Large intestine (tissue), 3 donors: ENCODE measurements around the gene RTN4IP1. TPM values are rescaled to one million over a fixed set of nuclear protein-coding genes. Genes with fewer than 3 reads are reported as not detected.
"Not testable (repeated sequence)": the region's sequence is repeated elsewhere in the genome, so short reads cannot be mapped to it uniquely, and the experiment has no call there.

Experiments
- DNase-seq, 2 donors: peaks; one replicate each; pipeline versions ENCODE4 v3.0.0 to v3.0.0-alpha.2; 2013
- H3K27ac ChIP-seq: one replicate; pipeline ENCODE4 v1.5.1; 2013; ENCODE audit warnings: low read length
- H3K27me3 ChIP-seq: 2 replicates; pipeline ENCODE4 v1.6.1; 2013; ENCODE audit warnings: low read length; ENCODE audit not compliant: control insufficient read depth, insufficient read depth
- H3K36me3 ChIP-seq: 2 replicates; pipeline ENCODE4 v1.6.1; 2013; ENCODE audit warnings: low read length; ENCODE audit not compliant: control insufficient read depth, insufficient read depth
- H3K4me1 ChIP-seq: one replicate; pipeline ENCODE4 v1.6.1; 2013; ENCODE audit warnings: low read length; ENCODE audit not compliant: control insufficient read depth, insufficient read depth
- H3K4me3 ChIP-seq: one replicate; pipeline ENCODE4 v1.5.1; 2013; ENCODE audit warnings: low read length
- H3K9me3 ChIP-seq: one replicate; pipeline ENCODE4 v1.6.1; 2013; ENCODE audit warnings: mild to moderate bottlenecking, low read depth, low read length, moderate library complexity; ENCODE audit not compliant: control insufficient read depth
- WGBS: methylation state at CpG from one replicate; pipeline ENCODE4 v1.1.5; 2013; ENCODE audit warnings: low lambda C conversion rate; ENCODE audit not compliant: insufficient coverage; 5-methylcytosine and 5-hydroxymethylcytosine counted together
- polyA plus RNA-seq: library from polyadenylated mRNA; unstranded; fragments of 120-200 nt; gene quantifications from one replicate; pipeline ENCODE4 v1.2.1, GENCODE V29; 2013

RTN4IP1 gene
- polyA plus RNA-seq, 1 donor, result 6.8 TPM

GRCh38 chr6:106563614-106564013 is 65.7 kb downstream of the RTN4IP1 start:
- DNase-seq, result no peak
- no peak overlapping the region for H3K4me3 ChIP-seq
- H3K27ac ChIP-seq, result no peak overlapping the region
- H3K27me3 ChIP-seq, result no peaks in the 10 kb centered on the region
- H3K4me1 ChIP-seq, result no peaks in the 10 kb centered on the region
- peaks cover 27% of the 10 kb centered on the region for H3K36me3 ChIP-seq
- no peaks in the 10 kb centered on the region for H3K9me3 ChIP-seq
- WGBS, result no CpG with 5 or more reads among the region's 2 CpGs

DNA sequence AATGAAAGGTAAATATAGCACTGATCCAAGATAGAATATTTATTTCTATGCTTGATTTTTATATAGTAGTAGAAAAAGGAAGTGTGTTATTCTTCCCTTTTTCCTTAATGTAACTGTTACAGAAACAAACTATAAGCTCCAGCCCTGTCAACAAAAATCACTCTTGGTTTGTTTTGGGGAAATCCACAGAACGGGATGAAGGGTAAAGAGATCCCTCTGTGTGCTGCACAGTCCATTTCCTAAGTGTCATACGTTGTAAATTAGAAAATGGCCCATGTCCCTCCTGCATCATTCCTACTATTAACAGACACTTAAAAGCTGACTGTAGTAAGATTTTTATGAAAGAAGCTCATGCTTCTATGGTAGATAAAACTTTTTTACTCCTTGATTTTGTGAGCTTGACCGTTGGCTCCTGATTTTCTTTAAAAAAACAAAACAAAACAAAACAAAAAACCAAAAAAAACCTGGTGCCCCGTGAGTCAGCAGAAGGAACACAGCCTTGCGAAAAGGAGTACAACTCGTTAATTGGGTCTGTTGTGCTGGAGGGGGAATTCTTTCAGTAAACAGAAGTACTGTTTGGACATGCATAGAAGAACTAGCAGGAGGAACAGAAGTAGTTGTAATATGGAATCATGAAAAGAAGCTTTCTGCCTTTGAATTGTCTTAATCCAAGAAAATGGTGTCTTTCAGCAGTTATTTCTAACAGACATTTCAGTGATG is 67.5 kb downstream of the RTN4IP1 start:
- peaks cover 20% of the 10 kb centered on the region for H3K36me3 ChIP-seq
- no peak overlapping the region for H3K27ac ChIP-seq
- H3K9me3 ChIP-seq, result no peaks in the 10 kb centered on the region
- no peaks in the 10 kb centered on the region for H3K27me3 ChIP-seq
- no peak for DNase-seq
- 92% methylated on average over 2 of the region's 6 CpGs for WGBS
- no peaks in the 10 kb centered on the region for H3K4me1 ChIP-seq
- no peak overlapping the region for H3K4me3 ChIP-seq

GRCh38 chr6:106560996-106561685 is 68.2 kb downstream of the RTN4IP1 start:
- Histone ChIP-seq H3K9me3 (no peaks in the 10 kb centered on the region), H3K27me3 (no peaks in the 10 kb centered on the region), H3K4me1 (no peaks in the 10 kb centered on the region), H3K4me3 (no peak overlapping the region), H3K36me3 (peaks cover 19% of the 10 kb centered on the region), H3K27ac (no peak overlapping the region)
- 78% methylated on average over 1 of the region's 7 CpGs for WGBS
- no peak for DNase-seq

- H3K9me3 ChIP-seq, DNase-seq, H3K27ac ChIP-seq, H3K27me3 ChIP-seq, H3K4me3 ChIP-seq, H3K4me1 ChIP-seq: not testable (repeated sequence)
- peaks cover 16% of the 10 kb centered on the region for H3K36me3 ChIP-seq
- WGBS, result no CpG with 5 or more reads among the region's 5 CpGs
Measured at GRCh38 chr6:106559659-106560058, 69.6 kb downstream of the RTN4IP1 start.

DNA sequence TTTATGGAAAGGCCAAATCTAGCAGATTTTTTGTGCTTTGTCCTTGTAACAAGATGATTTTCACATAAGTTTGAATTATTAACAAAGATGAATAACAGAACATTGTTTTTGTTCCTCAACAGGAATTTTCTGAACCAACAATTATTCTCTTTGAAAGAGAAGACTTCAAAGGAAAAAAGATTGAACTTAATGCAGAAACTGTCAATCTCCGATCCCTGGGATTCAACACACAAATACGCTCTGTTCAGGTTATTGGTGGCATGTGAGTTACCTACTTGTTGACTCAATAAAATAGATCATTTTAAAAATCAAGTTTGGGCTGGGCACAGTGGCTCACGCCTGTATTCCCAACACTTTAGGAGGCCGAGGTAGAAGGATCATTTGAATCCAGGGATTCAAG is 70.9 kb downstream of the RTN4IP1 start:
- Histone ChIP-seq H3K36me3 (peaks cover 28% of the 10 kb centered on the region), H3K27me3 (no peaks in the 10 kb centered on the region), H3K4me3 (no peak overlapping the region), H3K27ac (no peak overlapping the region), H3K4me1 (no peaks in the 10 kb centered on the region), H3K9me3 (no peaks in the 10 kb centered on the region)
- no CpG with 5 or more reads among the region's 4 CpGs for WGBS
- DNase-seq, result no peak

- no peak for DNase-seq
- no peaks in the 10 kb centered on the region for H3K4me1 ChIP-seq
- H3K36me3 ChIP-seq, result peaks cover 29% of the 10 kb centered on the region
- WGBS, result 80% methylated on average over 2 of the region's 2 CpGs
- H3K9me3 ChIP-seq, result no peaks in the 10 kb centered on the region
- no peaks in the 10 kb centered on the region for H3K27me3 ChIP-seq
- H3K4me3 ChIP-seq, result no peak overlapping the region
- H3K27ac ChIP-seq, result no peak overlapping the region
Measured at GRCh38 chr6:106557837-106558236, 71.5 kb downstream of the RTN4IP1 start.

DNA sequence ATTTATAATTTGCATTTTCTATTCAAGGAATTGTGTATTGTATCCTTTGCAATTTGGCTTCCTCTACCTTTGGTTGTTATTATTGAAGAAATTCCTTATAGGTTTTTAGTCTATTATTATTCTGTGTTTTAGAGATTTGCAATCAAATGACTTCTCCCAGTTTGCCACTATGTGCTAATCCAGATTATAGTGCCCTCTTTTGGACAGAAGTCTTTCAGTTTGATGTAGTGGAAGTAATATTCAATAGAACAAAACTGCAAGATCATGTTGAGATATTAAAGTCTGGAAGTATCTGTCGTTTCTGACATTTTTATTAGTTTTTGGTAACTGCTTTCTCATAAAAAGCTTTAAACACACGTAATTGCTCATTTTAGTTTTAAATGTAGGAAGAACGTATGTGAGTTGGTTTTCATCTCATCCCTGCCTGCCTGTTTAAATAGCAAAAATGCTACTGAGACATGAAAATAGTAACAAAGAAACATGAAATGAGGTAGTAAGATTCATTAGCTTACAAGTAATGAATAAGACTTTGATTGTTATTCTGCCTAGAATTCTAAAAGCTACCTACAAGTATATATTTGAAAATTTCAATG is 72.8 kb downstream of the RTN4IP1 start:
- Histone ChIP-seq H3K4me3 (no peak overlapping the region), H3K36me3 (peaks cover 29% of the 10 kb centered on the region), H3K4me1 (no peaks in the 10 kb centered on the region), H3K27ac (no peak overlapping the region), H3K9me3 (no peaks in the 10 kb centered on the region), H3K27me3 (no peaks in the 10 kb centered on the region)
- no peak for DNase-seq
- 87% methylated on average over 3 of the region's 3 CpGs for WGBS

- no peaks in the 10 kb centered on the region for H3K4me1 ChIP-seq
- H3K27me3 ChIP-seq, result no peaks in the 10 kb centered on the region
- no peaks in the 10 kb centered on the region for H3K9me3 ChIP-seq
- no CpG with 5 or more reads among the region's 5 CpGs for WGBS
- no peak for DNase-seq
- H3K27ac ChIP-seq, result no peak overlapping the region
- H3K4me3 ChIP-seq, result no peak overlapping the region
- H3K36me3 ChIP-seq, result peaks cover 28% of the 10 kb centered on the region
Measured at GRCh38 chr6:106555767-106556166, 73.5 kb downstream of the RTN4IP1 start.

- no peak overlapping the region for H3K27ac ChIP-seq
- DNase-seq, result no peak
- H3K9me3 ChIP-seq, result no peaks in the 10 kb centered on the region
- WGBS, result no CpG with 5 or more reads among the region's 5 CpGs
- H3K4me1 ChIP-seq, result peaks cover under 1% of the 10 kb centered on the region
- no peaks in the 10 kb centered on the region for H3K27me3 ChIP-seq
- no peak overlapping the region for H3K4me3 ChIP-seq
- peaks cover 25% of the 10 kb centered on the region for H3K36me3 ChIP-seq
Measured at GRCh38 chr6:106553440-106553839, 75.9 kb downstream of the RTN4IP1 start.

- no peaks in the 10 kb centered on the region for H3K9me3 ChIP-seq
Measured at GRCh38 chr6:106551155-106551554, 78.1 kb downstream of the RTN4IP1 start.

More at GRCh38 chr6:106551155-106551554, 78.1 kb downstream of the RTN4IP1 start:
- H3K27me3 ChIP-seq, result no peaks in the 10 kb centered on the region
- H3K27ac ChIP-seq, result no peak overlapping the region
- H3K4me3 ChIP-seq, result no peak overlapping the region
- DNase-seq, result no peak
- H3K4me1 ChIP-seq, result peaks cover 10% of the 10 kb centered on the region
- whole genome bisulfite sequencing, result no CpG with 5 or more reads among the region's 3 CpGs
- peaks cover 24% of the 10 kb centered on the region for H3K36me3 ChIP-seq
